ENCODE results near the gene FRMD3. TPM values are rescaled to one million over a fixed set of nuclear protein-coding genes. Genes with fewer than 3 reads are reported as not detected.

FRMD3 gene
- total and polyA plus RNA-seq, 2 donors (not counting 1 experiment from before 2014, with no cell fraction given): 0.19 to 0.66 TPM

DNA sequence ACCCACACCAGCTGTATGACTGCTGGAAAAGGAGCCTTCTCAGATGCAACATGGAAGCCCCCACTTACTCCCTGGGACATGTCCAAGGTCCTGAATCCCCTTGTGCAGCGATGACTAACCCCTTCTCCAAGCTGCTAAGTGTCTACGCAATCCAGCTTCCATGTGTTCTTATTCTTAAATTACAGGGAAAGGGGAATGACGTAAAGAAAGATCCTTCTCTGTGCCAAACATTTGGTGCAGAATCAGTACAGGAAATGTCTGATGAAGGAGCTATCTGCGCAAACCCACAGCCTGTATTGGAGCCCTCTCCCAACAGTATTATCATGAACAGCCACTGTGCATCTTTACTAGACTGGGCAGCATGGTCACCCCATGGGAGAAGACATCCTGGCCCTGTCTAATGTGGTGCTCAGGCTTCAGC lies 183.2 kb downstream of the FRMD3 start:
- Histone ChIP-seq H2AFZ (ENCODE audit: low read length) (no peak overlapping the region), H3K4me3 (replicated peaks in 1 of 4; ENCODE audit: control extremely low read depth in 1 of 4, insufficient read depth in 1 of 4, low read depth in 3 of 4, low read length in 4 of 4) (no peak overlapping the region), H3K27me3 (ENCODE audit: control insufficient read depth, insufficient read depth, low read length) (no peaks in the 10 kb centered on the region), H3K36me3 (ENCODE audit: control insufficient read depth, insufficient read depth, low read length) (no peaks in the 10 kb centered on the region), H3K9ac (ENCODE audit: insufficient read depth, low read length) (no peak overlapping the region), H4K20me1 (ENCODE audit: control insufficient read depth, extremely low read depth, insufficient read depth, low read length) (no peaks in the 10 kb centered on the region), H3K79me2 (ENCODE audit: control insufficient read depth, insufficient read depth, low read length) (no peaks in the 10 kb centered on the region), H3K4me2 (ENCODE audit: extremely low read depth, insufficient read depth, low read length) (no peak overlapping the region), H3K27ac (ENCODE audit: insufficient read depth, low read length) (no peak overlapping the region), H3K4me1 (ENCODE audit: control insufficient read depth, extremely low read depth, insufficient read depth, low read length) (no peaks in the 10 kb centered on the region), H3K9me3 (ENCODE audit: control insufficient read depth, insufficient read depth, low read depth, low read length) (no peaks in the 10 kb centered on the region)
- TF ChIP-seq, protein P1, sequence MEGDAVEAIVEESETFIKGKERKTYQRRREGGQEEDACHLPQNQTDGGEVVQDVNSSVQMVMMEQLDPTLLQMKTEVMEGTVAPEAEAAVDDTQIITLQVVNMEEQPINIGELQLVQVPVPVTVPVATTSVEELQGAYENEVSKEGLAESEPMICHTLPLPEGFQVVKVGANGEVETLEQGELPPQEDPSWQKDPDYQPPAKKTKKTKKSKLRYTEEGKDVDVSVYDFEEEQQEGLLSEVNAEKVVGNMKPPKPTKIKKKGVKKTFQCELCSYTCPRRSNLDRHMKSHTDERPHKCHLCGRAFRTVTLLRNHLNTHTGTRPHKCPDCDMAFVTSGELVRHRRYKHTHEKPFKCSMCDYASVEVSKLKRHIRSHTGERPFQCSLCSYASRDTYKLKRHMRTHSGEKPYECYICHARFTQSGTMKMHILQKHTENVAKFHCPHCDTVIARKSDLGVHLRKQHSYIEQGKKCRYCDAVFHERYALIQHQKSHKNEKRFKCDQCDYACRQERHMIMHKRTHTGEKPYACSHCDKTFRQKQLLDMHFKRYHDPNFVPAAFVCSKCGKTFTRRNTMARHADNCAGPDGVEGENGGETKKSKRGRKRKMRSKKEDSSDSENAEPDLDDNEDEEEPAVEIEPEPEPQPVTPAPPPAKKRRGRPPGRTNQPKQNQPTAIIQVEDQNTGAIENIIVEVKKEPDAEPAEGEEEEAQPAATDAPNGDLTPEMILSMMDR (conservative IDR thresholded peaks at IDR 0.05 in 1 of 2, IDR thresholded peaks at IDR 0.05 in 1 of 2; ENCODE audit: low read depth in 1 of 2, low read length in 2 of 2): no peak
- no peak for TF ChIP-seq EZH2 (IDR thresholded peaks at IDR 0.05; ENCODE audit: low read length, missing control alignments)
- peak; percentile 7 to 15 for DNase-seq (ENCODE audit: low read depth in 2 of 2)

DNA sequence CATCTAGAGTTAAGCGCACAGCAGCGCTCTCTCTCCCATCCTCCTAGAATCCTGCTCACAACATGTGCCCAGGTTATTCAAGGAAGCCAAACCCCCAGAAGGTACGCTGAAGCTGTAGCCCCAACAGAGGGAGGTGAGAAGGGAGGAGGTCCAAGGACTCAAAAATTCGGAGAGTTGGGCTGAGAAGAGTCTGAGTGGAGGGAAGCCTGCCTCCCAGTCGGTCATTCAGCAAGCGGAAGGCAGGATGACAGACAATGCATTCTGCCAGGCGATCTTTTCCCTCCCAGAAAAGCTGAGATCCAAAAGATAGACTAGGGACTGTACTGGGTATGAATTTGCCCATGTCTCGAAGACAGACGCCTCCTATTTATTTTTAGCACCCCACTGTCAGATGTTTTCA lies 189.2 kb downstream of the FRMD3 start:
- Histone ChIP-seq H3K4me1 (ENCODE audit: control insufficient read depth, extremely low read depth, insufficient read depth, low read length) (no peaks in the 10 kb centered on the region), H3K4me3 (replicated peaks in 1 of 4; ENCODE audit: control extremely low read depth in 1 of 4, insufficient read depth in 1 of 4, low read depth in 3 of 4, low read length in 4 of 4) (no peak overlapping the region), H3K4me2 (ENCODE audit: extremely low read depth, insufficient read depth, low read length) (no peak overlapping the region), H3K79me2 (ENCODE audit: control insufficient read depth, insufficient read depth, low read length) (no peaks in the 10 kb centered on the region), H3K27ac (ENCODE audit: insufficient read depth, low read length) (no peak overlapping the region), H4K20me1 (ENCODE audit: control insufficient read depth, extremely low read depth, insufficient read depth, low read length) (no peaks in the 10 kb centered on the region), H3K27me3 (ENCODE audit: control insufficient read depth, insufficient read depth, low read length) (no peaks in the 10 kb centered on the region), H2AFZ (ENCODE audit: low read length) (no peak overlapping the region), H3K9ac (ENCODE audit: insufficient read depth, low read length) (no peak overlapping the region), H3K9me3 (ENCODE audit: control insufficient read depth, insufficient read depth, low read depth, low read length) (no peaks in the 10 kb centered on the region), H3K36me3 (ENCODE audit: control insufficient read depth, insufficient read depth, low read length) (no peaks in the 10 kb centered on the region)
- TF ChIP-seq EZH2 (IDR thresholded peaks at IDR 0.05; ENCODE audit: low read length, missing control alignments): no peak
- TF ChIP-seq, protein P1 (conservative IDR thresholded peaks at IDR 0.05 in 1 of 2, IDR thresholded peaks at IDR 0.05 in 1 of 2; ENCODE audit: low read depth in 1 of 2, low read length in 2 of 2): no peak
- DNase-seq (ENCODE audit: low read depth in 2 of 2): no peak

DNA sequence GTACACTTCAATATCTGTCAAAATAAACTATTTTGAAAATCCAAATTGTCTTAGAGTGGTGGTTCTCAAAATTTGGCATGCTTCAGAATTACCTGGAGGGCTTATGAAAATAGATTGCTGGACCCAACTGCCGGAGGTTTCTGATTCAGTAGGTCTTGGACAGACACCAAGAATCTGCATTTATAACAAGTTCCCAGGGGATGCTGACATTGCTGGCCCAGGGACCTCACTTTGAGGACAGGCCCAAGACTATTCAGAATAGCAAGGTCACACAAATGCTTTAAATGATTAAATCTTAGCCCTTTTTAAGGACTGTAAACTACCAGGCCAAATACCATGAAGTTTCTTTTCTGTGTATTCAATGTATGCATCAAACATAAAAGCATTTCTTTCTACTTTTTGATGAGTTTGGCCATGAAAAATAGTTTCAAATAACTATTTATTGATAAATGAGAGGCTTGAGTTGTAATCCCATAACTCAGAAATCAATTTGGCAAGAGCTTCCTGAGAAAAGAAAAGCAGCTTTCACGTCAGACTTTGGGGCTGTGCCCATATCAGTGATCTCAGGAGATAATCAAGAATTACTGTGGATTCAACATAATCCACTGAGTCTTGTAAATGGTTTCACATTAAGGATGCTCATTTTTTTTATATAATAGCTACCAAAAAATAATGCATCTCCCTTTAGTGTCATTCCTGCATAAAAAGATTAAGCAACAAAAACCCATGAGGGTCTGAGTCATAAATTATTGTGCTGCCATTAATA lies 191.4 kb downstream of the FRMD3 start:
- Histone ChIP-seq H3K9ac (ENCODE audit: insufficient read depth, low read length) (no peak overlapping the region), H3K36me3 (ENCODE audit: control insufficient read depth, insufficient read depth, low read length) (no peaks in the 10 kb centered on the region), H3K4me2 (ENCODE audit: extremely low read depth, insufficient read depth, low read length) (no peak overlapping the region), H3K79me2 (ENCODE audit: control insufficient read depth, insufficient read depth, low read length) (no peaks in the 10 kb centered on the region), H2AFZ (ENCODE audit: low read length) (no peak overlapping the region), H3K27me3 (ENCODE audit: control insufficient read depth, insufficient read depth, low read length) (no peaks in the 10 kb centered on the region), H3K9me3 (ENCODE audit: control insufficient read depth, insufficient read depth, low read depth, low read length) (no peaks in the 10 kb centered on the region), H3K4me3 (replicated peaks in 1 of 4; ENCODE audit: control extremely low read depth in 1 of 4, insufficient read depth in 1 of 4, low read depth in 3 of 4, low read length in 4 of 4) (no peak overlapping the region), H3K27ac (ENCODE audit: insufficient read depth, low read length) (no peak overlapping the region), H3K4me1 (ENCODE audit: control insufficient read depth, extremely low read depth, insufficient read depth, low read length) (no peaks in the 10 kb centered on the region), H4K20me1 (ENCODE audit: control insufficient read depth, extremely low read depth, insufficient read depth, low read length) (no peaks in the 10 kb centered on the region)
- TF ChIP-seq, protein P1 (conservative IDR thresholded peaks at IDR 0.05 in 1 of 2, IDR thresholded peaks at IDR 0.05 in 1 of 2; ENCODE audit: low read depth in 1 of 2, low read length in 2 of 2): no peak
- no peak for TF ChIP-seq EZH2 (IDR thresholded peaks at IDR 0.05; ENCODE audit: low read length, missing control alignments)
- no peak for DNase-seq (ENCODE audit: low read depth in 2 of 2)

Measured in fibroblast of lung (primary cell).